ENCODE measurements around the gene SH3BP5L. TPM values are rescaled to one million over a fixed set of nuclear protein-coding genes. Genes with fewer than 3 reads are reported as not detected.

SH3BP5L gene
- total RNA-seq, 4 donors from 2014 or later: 25.2 to 32.0 (median 30.0) TPM

GRCh38 chr1:248812736-248813425 lies 12.8 kb downstream of the SH3BP5L start:
- Histone ChIP-seq H3K27ac (no peak overlapping the region), H3K4me3 (replicated peaks in 1 of 3) (no peak overlapping the region), H3K27me3 (no peaks in the 10 kb centered on the region), H3K36me3 (peaks cover 45 to 47% of the 10 kb centered on the region in 2 donors), H3K4me1 (peaks cover 0 to 6% of the 10 kb centered on the region in 2 donors), H3K9me3 (no peaks in the 10 kb centered on the region)
- WGBS, 2 donors: 97% methylated on average over 23 of the region's 23 CpGs
- DNase-seq: no peak
- TF ChIP-seq CTCF (IDR thresholded peaks at IDR 0.05) (no peak), POLR2A (IDR thresholded peaks at IDR 0.05) (no peak)
- intact Hi-C loops (cut with DNase I): no loop called here

- Histone ChIP-seq H3K4me3 (replicated peaks in 1 of 3) (no peak overlapping the region), H3K4me1 (peaks cover 0 to 6% of the 10 kb centered on the region in 2 donors), H3K36me3 (peaks cover 45 to 47% of the 10 kb centered on the region in 2 donors), H3K27me3 (no peaks in the 10 kb centered on the region), H3K9me3 (no peaks in the 10 kb centered on the region), H3K27ac (no peak overlapping the region)
- peak in 1 of 2 donors; percentile 25 for DNase-seq
- TF ChIP-seq POLR2A (IDR thresholded peaks at IDR 0.05): no peak
- no peak for TF ChIP-seq CTCF (IDR thresholded peaks at IDR 0.05)
- intact Hi-C loops (cut with DNase I): no loop called here
- WGBS, 2 donors: 77 to 85% methylated on average over 25 to 26 of the region's 57 CpGs
Observed at GRCh38 chr1:248811514-248812490, 13.9 kb downstream of the SH3BP5L start.

- Histone ChIP-seq H3K4me3 (replicated peaks in 1 of 3) (no peak overlapping the region), H3K27ac (no peak overlapping the region), H3K9me3 (no peaks in the 10 kb centered on the region), H3K36me3 (peaks cover 38% of the 10 kb centered on the region in 2 donors), H3K4me1 (peaks cover 0 to 6% of the 10 kb centered on the region in 2 donors), H3K27me3 (no peaks in the 10 kb centered on the region)
- peak in 1 of 2 donors; percentile 37 for DNase-seq
- intact Hi-C loops (cut with DNase I): no loop called here
- TF ChIP-seq POLR2A (IDR thresholded peaks at IDR 0.05): no peak
- no peak for TF ChIP-seq CTCF (IDR thresholded peaks at IDR 0.05)
- WGBS, 2 donors: 61 to 72% methylated on average over 11 of the region's 12 CpGs
Observed at GRCh38 chr1:248810727-248811513, 14.8 kb downstream of the SH3BP5L start.

- no peak overlapping the region for H3K27ac ChIP-seq
- intact Hi-C loops (cut with DNase I): loop anchor here (5.0 kb wide), 1 partner anchor 193 kb away; no protein-coding TSS in a partner anchor
- WGBS, 2 donors: 91 to 93% methylated on average over 10 of the region's 10 CpGs
- no peak for DNase-seq
- no peak for TF ChIP-seq CTCF (IDR thresholded peaks at IDR 0.05)
- no peak for TF ChIP-seq POLR2A (IDR thresholded peaks at IDR 0.05)
- no peak overlapping the region for H3K4me3 ChIP-seq (replicated peaks in 1 of 3)
- H3K4me1 ChIP-seq: peaks cover 0 to 6% of the 10 kb centered on the region in 2 donors
- H3K9me3 ChIP-seq: no peaks in the 10 kb centered on the region
- no peaks in the 10 kb centered on the region for H3K27me3 ChIP-seq
- peaks cover 31% of the 10 kb centered on the region in 2 donors for H3K36me3 ChIP-seq
Observed at GRCh38 chr1:248810000-248810726, 15.6 kb downstream of the SH3BP5L start.
